SK-N-SH (cell line): ENCODE results near the gene TGM3. TPM values are rescaled to one million over a fixed set of nuclear protein-coding genes. Genes with fewer than 3 reads are reported as not detected.

ENCODE experiments used
- CTCF ChIA-PET: fragments of 300-600, 350-600 bp; formaldehyde crosslinking; extraction: SDS; loops from one replicate; lab custom pipeline; 2021; lab: Yijun Ruan, JAX
- POLR2A ChIA-PET: fragments of 350-600 bp; sonication (Branson Sonifier 250); formaldehyde crosslinking; extraction: SDS; loops from one replicate; lab custom pipeline; 2020; ENCODE audit warnings: antibody characterized with exemption, inconsistent platforms; lab: Yijun Ruan, JAX
- DNase-seq: peaks from one replicate; pipeline ENCODE4 v3.0.0; 2012
- H2AFZ ChIP-seq: fragments of 200-600 bp; sonication (generic); 2 replicates; pipeline ENCODE4 v1.8.1; 2016; ENCODE audit warnings: antibody characterized with exemption, mild to moderate bottlenecking, low read depth
- H3F3A ChIP-seq: fragments of 200-600 bp; sonication (generic); replicated peaks from 2 replicates; pipeline ENCODE3; 2016; ENCODE audit warnings: antibody characterized with exemption, mild to moderate bottlenecking; ENCODE audit not compliant: insufficient read depth
- H3K27ac ChIP-seq, 2 experiments: fragments of 200-500 bp in 1 of 2; fragments of 200-600 bp in 1 of 2; sonication (Bioruptor generic) in 1 of 2; sonication (generic), shearing (Covaris generic) in 1 of 2; 2 replicates each; pipeline versions ENCODE4 v1.5.1 to v1.6.1; 2014 to 2016; ENCODE audit warnings: low read depth in 2 of 2, inconsistent platforms in 1 of 2, low read length in 1 of 2, mild to moderate bottlenecking in 1 of 2, mixed read lengths in 1 of 2
- H3K27me3 ChIP-seq: fragments of 200-600 bp; sonication (generic), shearing (Covaris generic); 2 replicates; pipeline ENCODE4 v1.6.1; 2016; ENCODE audit warnings: mixed run types; ENCODE audit not compliant: insufficient read depth
- H3K36me3 ChIP-seq, 2 experiments: fragments of 200-500 bp in 1 of 2; fragments of 200-600 bp in 1 of 2; sonication (Bioruptor generic) in 1 of 2; sonication (generic) in 1 of 2; replicated peaks in 1 of 2; 2 replicates each; pipeline versions ENCODE3 to v1.5.1; 2014 to 2016; ENCODE audit warnings: low read length in 1 of 2, mild to moderate bottlenecking in 1 of 2; ENCODE audit not compliant: insufficient read depth in 2 of 2, control insufficient read depth in 1 of 2
- H3K4me1 ChIP-seq, 2 experiments: fragments of 200-500 bp in 1 of 2; fragments of 200-600 bp in 1 of 2; sonication (Bioruptor generic) in 1 of 2; sonication (generic), shearing (Covaris generic) in 1 of 2; 2 replicates each; pipeline versions ENCODE4 v1.5.1 to v1.6.1; 2014 to 2016; ENCODE audit warnings: low read depth in 1 of 2, low read length in 1 of 2, mixed run types in 1 of 2; ENCODE audit not compliant: insufficient read depth in 2 of 2, control insufficient read depth in 1 of 2
- H3K4me2 ChIP-seq: fragments of 200-600 bp; sonication (generic), shearing (Covaris generic); 2 replicates; pipeline ENCODE4 v1.6.1; 2017; ENCODE audit warnings: mixed run types
- H3K4me3 ChIP-seq, 2 experiments: fragments of 200-500 bp in 1 of 2; fragments of 200-600 bp in 1 of 2; sonication (Bioruptor generic) in 1 of 2; sonication (generic), shearing (Covaris generic) in 1 of 2; 2 replicates each; pipeline versions ENCODE4 v1.5.1 to v1.8.1; 2014 to 2016; ENCODE audit warnings: low read depth in 2 of 2, inconsistent platforms in 1 of 2, low read length in 1 of 2, mild to moderate bottlenecking in 1 of 2, mixed read lengths in 1 of 2, moderate library complexity in 1 of 2
- H3K79me2 ChIP-seq: fragments of 200-600 bp; sonication (generic); 2 replicates; pipeline ENCODE4 v1.8.1; 2017; ENCODE audit warnings: mild to moderate bottlenecking; ENCODE audit not compliant: insufficient read depth
- H3K9ac ChIP-seq: fragments of 200-600 bp; sonication (generic); 2 replicates; pipeline ENCODE4 v1.6.1; 2017; ENCODE audit warnings: mixed run types
- H3K9me2 ChIP-seq: fragments of 200-600 bp; sonication (generic); 2 replicates; pipeline ENCODE4 v1.6.1; 2017; ENCODE audit warnings: mixed run types
- H3K9me3 ChIP-seq: fragments of 200-600 bp; sonication (generic); 2 replicates; pipeline ENCODE4 v1.6.1; 2017; ENCODE audit warnings: mixed run types, mild to moderate bottlenecking, moderate library complexity
- H4K20me1 ChIP-seq: fragments of 200-600 bp; sonication (generic); 2 replicates; pipeline ENCODE4 v1.6.1; 2017; ENCODE audit warnings: mild to moderate bottlenecking, mixed run types; ENCODE audit not compliant: insufficient read depth
- CTCF ChIP-seq: fragments of 200-600 bp; sonication (generic); IDR thresholded peaks from 2 replicates; pipeline ENCODE4 v1.6.1; 2017; ENCODE audit warnings: antibody characterized with exemption, mild to moderate bottlenecking, moderate library complexity
- EZH2phosphoT487 ChIP-seq: fragments of 200-600 bp; sonication (generic); IDR thresholded peaks from 2 replicates; pipeline ENCODE4 v1.6.1; 2017; ENCODE audit warnings: low read depth, mixed run types, mild to moderate bottlenecking, antibody characterized with exemption, moderate library complexity, borderline replicate concordance
- FOXJ3 ChIP-seq: sonication (generic); formaldehyde crosslinking; IDR thresholded peaks from 2 replicates; pipeline ENCODE4 v1.5.1; 2020; ENCODE audit warnings: mild to moderate bottlenecking, missing genetic modification reagents
- FOXM1 ChIP-seq: IDR thresholded peaks from 2 replicates; pipeline ENCODE4 v1.4.0; 2012; ENCODE audit warnings: low read depth, mild to moderate bottlenecking
- JUND ChIP-seq: IDR thresholded peaks from 2 replicates; pipeline ENCODE4 v1.4.0; 2012
- MXI1 ChIP-seq: IDR thresholded peaks from 2 replicates; pipeline ENCODE4 v1.6.1; 2012; ENCODE audit warnings: mild to moderate bottlenecking, low read depth, low read length, improper control_type of control experiment
- NRF1 ChIP-seq: IDR thresholded peaks from 2 replicates; pipeline ENCODE4 v1.6.1; 2012; ENCODE audit warnings: low read depth, mild to moderate bottlenecking, low read length
- RCOR1 ChIP-seq: fragments of 150-350 bp; IDR thresholded peaks from 2 replicates; pipeline ENCODE4 v1.6.1; 2017; ENCODE audit warnings: antibody characterized with exemption, low read length
- REST ChIP-seq: IDR thresholded peaks from 2 replicates; pipeline ENCODE4 v1.6.1; 2012; ENCODE audit warnings: mild to moderate bottlenecking, low read depth, low read length, moderate library complexity
- SMC3 ChIP-seq: IDR thresholded peaks from 2 replicates; pipeline ENCODE4 v1.6.1; 2012; ENCODE audit warnings: low read depth, low read length, improper control_type of control experiment
- YY1 ChIP-seq: IDR thresholded peaks from 2 replicates; pipeline ENCODE4 v1.4.0; 2012; ENCODE audit warnings: low read depth, mild to moderate bottlenecking
- WGBS: methylation state at CpG from one replicate; pipeline ENCODE4 v1.1.6; 2017; ENCODE audit warnings: low lambda C conversion rate; 5-methylcytosine and 5-hydroxymethylcytosine counted together
- polyA plus RNA-seq, 3 experiments: library from polyadenylated mRNA; depleted of rRNA; stranded (reverse); fragments of >200 nt; gene quantifications; 2 replicates each; pipeline ENCODE4 v1.2.3, GENCODE V29; 2012

The TGM3 gene
- polyA plus RNA-seq, 1 of the 3 experiments (the other 2 are of a cell fraction) = not detected

GRCh38 chr20:2273634-2274302, 22.0 kb upstream of the TGM3 start:
- H3K79me2 ChIP-seq = no peaks in the 10 kb centered on the region
- no peaks in the 10 kb centered on the region; the same call in 1 of the 2 replicates for H3K27me3 ChIP-seq
- no peak overlapping the region for H3K4me2 ChIP-seq
- no peak overlapping the region for H2AFZ ChIP-seq
- no peaks in the 10 kb centered on the region for H4K20me1 ChIP-seq
- ChIA-PET CTCF (interaction anchor here (1.9 kb wide), 1 partner anchor 9 kb away, joined by 4 read pairs; no protein-coding TSS in a partner anchor), POLR2A (no interaction called here)
- H3K9me2 ChIP-seq = no peaks in the 10 kb centered on the region
- TF ChIP-seq SMC3 (no peak), EZH2phosphoT487 (no peak), FOXJ3 (no peak), RCOR1 (no peak), YY1 (no peak)
- H3K9ac ChIP-seq = no peak overlapping the region
- no peaks in the 10 kb centered on the region for H3K36me3 ChIP-seq
- WGBS = 55% methylated on average over 7 of the region's 7 CpGs
- H3K27ac ChIP-seq = no peak overlapping the region
- H3K4me1 ChIP-seq = no peaks in the 10 kb centered on the region
- H3K4me3 ChIP-seq = no peak overlapping the region
- H3F3A ChIP-seq = no peaks in the 10 kb centered on the region
- no peaks in the 10 kb centered on the region for H3K9me3 ChIP-seq
- no peak for DNase-seq

GRCh38 chr20:2276015-2276414, 19.8 kb upstream of the TGM3 start:
- Histone ChIP-seq H3K9me3 (no peaks in the 10 kb centered on the region), H3K36me3 (no peaks in the 10 kb centered on the region), H2AFZ (no peak overlapping the region), H3K27ac (no peak overlapping the region), H3K4me3 (no peak overlapping the region), H3F3A (no peaks in the 10 kb centered on the region), H3K79me2 (no peaks in the 10 kb centered on the region), H4K20me1 (no peaks in the 10 kb centered on the region), H3K4me2 (no peak overlapping the region), H3K27me3 (no peaks in the 10 kb centered on the region; the same call in 1 of the 2 replicates), H3K4me1 (no peaks in the 10 kb centered on the region), H3K9me2 (no peaks in the 10 kb centered on the region), H3K9ac (no peak overlapping the region)
- ChIA-PET POLR2A (no interaction called here), CTCF (interaction anchor here (0.6 to 1.6 kb wide), 3 partner anchors 24 to 104 kb away, joined by 3 read pairs; no protein-coding TSS in a partner anchor)
- no peak for DNase-seq
- TF ChIP-seq FOXJ3 (no peak), CTCF (no peak)
- WGBS = 0% methylated on average over 1 of the region's 1 CpG

- no peaks in the 10 kb centered on the region for H4K20me1 ChIP-seq
- ChIA-PET POLR2A (no interaction called here), CTCF (no interaction called here)
- H3K9ac ChIP-seq = no peak overlapping the region
- no peaks in the 10 kb centered on the region for H3F3A ChIP-seq
- H3K9me3 ChIP-seq = no peaks in the 10 kb centered on the region
- H2AFZ ChIP-seq = no peak overlapping the region
- H3K79me2 ChIP-seq = no peaks in the 10 kb centered on the region
- H3K4me1 ChIP-seq = no peaks in the 10 kb centered on the region
- H3K4me2 ChIP-seq = no peak overlapping the region
- no peaks in the 10 kb centered on the region for H3K9me2 ChIP-seq
- no peaks in the 10 kb centered on the region; the same call in 1 of the 2 replicates for H3K27me3 ChIP-seq
- TF ChIP-seq REST (no peak), JUND (no peak), MXI1 (no peak), NRF1 (no peak), FOXM1 (no peak)
- TF ChIP-seq, all 33 proteins: peak for 0
- 37% methylated on average over 5 of the region's 5 CpGs for WGBS
- DNase-seq = no peak
- Histone ChIP-seq H3K36me3 (no peaks in the 10 kb centered on the region), H3K4me3 (no peak overlapping the region), H3K27ac (no peak overlapping the region)
Measured at GRCh38 chr20:2279253-2279779, 16.5 kb upstream of the TGM3 start.
